ENCODE data around the gene CDK5. TPM values are rescaled to one million over a fixed set of nuclear protein-coding genes. Genes with fewer than 3 reads are reported as not detected.

CDK5 gene
- total RNA-seq, 1 donor from 2014 or later, result 47.9 TPM

DNA sequence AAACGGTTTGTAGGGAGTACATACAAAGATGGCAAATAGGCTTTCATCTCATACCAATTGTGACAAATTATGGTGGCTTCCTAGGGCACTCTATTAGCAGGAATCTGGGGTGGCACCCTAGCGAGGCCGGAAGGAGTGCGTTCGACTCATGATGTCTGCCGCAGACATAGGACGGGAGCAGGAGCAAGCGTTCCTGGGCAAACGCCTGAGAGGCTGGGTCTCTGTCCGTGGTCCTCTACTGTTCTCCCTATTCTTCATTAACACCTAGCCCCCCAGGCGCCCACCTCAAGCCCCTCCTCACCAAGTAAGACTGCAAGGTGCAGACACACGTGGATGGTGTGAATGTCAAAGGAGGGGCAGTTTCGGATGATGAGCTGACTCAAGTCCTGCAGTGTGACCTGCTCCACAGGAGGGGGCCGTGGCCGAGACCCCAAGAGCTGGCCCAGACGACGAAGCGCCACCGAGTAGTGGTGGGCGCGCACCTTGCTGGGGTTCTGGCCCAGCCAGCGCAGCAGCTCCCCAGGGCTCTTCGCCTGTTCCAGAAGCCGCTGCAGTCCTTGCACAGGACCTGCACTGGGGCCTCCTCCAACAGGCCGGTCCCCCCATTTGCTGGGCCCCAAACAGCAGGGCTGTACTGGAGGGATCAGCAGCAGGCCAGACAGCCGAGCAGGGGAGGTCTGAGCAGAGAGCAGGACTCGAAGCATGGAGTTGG lies 21.7 kb upstream of the CDK5 start:
- no peaks in the 10 kb centered on the region for H3K27me3 Mint-ChIP-seq (ENCODE audit: low read depth, unreplicated experiment)
- no peak overlapping the region for H2AFZ ChIP-seq (ENCODE audit: low read depth, low read length)
- H3K9me3 Mint-ChIP-seq (ENCODE audit: unreplicated experiment), result no peaks in the 10 kb centered on the region
- H3K9me3 ChIP-seq (ENCODE audit: insufficient read depth, low read depth, low read length), result no peaks in the 10 kb centered on the region
- H3K79me2 ChIP-seq (ENCODE audit: insufficient read depth, low read length), result peaks cover 44% of the 10 kb centered on the region
- peak overlapping the region; percentile 89 for H3K27ac ChIP-seq (ENCODE audit: low read depth, low read length)
- no peak for TF ChIP-seq EZH2 (IDR thresholded peaks at IDR 0.05; ENCODE audit: insufficient read depth, low read length)
- TF ChIP-seq, protein P1, sequence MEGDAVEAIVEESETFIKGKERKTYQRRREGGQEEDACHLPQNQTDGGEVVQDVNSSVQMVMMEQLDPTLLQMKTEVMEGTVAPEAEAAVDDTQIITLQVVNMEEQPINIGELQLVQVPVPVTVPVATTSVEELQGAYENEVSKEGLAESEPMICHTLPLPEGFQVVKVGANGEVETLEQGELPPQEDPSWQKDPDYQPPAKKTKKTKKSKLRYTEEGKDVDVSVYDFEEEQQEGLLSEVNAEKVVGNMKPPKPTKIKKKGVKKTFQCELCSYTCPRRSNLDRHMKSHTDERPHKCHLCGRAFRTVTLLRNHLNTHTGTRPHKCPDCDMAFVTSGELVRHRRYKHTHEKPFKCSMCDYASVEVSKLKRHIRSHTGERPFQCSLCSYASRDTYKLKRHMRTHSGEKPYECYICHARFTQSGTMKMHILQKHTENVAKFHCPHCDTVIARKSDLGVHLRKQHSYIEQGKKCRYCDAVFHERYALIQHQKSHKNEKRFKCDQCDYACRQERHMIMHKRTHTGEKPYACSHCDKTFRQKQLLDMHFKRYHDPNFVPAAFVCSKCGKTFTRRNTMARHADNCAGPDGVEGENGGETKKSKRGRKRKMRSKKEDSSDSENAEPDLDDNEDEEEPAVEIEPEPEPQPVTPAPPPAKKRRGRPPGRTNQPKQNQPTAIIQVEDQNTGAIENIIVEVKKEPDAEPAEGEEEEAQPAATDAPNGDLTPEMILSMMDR (IDR thresholded peaks at IDR 0.05; ENCODE audit: insufficient read depth, low read depth, low read length), result no peak
- H4K20me1 ChIP-seq (ENCODE audit: insufficient read depth, low read length), result peaks cover 52% of the 10 kb centered on the region
- peaks cover 12% of the 10 kb centered on the region for H3K36me3 ChIP-seq (ENCODE audit: insufficient read depth, low read length)
- peak overlapping the region; percentile 77 for H3K27ac Mint-ChIP-seq (ENCODE audit: unreplicated experiment)
- peaks cover 20% of the 10 kb centered on the region for H3K4me1 Mint-ChIP-seq (ENCODE audit: low read depth, unreplicated experiment)
- peaks cover 9% of the 10 kb centered on the region for H3K36me3 Mint-ChIP-seq (ENCODE audit: low read depth, unreplicated experiment)
- peak overlapping the region; percentile 96 for H3K4me3 Mint-ChIP-seq (ENCODE audit: unreplicated experiment)
- FAIRE-seq, result no peak
- peak overlapping the region; percentile 95 for H3K9ac ChIP-seq (ENCODE audit: low read length)
- peak overlapping the region; percentile 87 for H3K4me2 ChIP-seq (ENCODE audit: low read length)
- no peaks in the 10 kb centered on the region for H3K27me3 ChIP-seq (ENCODE audit: insufficient read depth, low read length)
- H3K4me1 ChIP-seq (ENCODE audit: insufficient read depth, low read length), result peaks cover 34% of the 10 kb centered on the region
- H3K4me3 ChIP-seq (ENCODE audit: insufficient read depth, low read depth, low read length), result peak overlapping the region; percentile 85
- DNase-seq (ENCODE audit: low read depth), result no peak

DNA sequence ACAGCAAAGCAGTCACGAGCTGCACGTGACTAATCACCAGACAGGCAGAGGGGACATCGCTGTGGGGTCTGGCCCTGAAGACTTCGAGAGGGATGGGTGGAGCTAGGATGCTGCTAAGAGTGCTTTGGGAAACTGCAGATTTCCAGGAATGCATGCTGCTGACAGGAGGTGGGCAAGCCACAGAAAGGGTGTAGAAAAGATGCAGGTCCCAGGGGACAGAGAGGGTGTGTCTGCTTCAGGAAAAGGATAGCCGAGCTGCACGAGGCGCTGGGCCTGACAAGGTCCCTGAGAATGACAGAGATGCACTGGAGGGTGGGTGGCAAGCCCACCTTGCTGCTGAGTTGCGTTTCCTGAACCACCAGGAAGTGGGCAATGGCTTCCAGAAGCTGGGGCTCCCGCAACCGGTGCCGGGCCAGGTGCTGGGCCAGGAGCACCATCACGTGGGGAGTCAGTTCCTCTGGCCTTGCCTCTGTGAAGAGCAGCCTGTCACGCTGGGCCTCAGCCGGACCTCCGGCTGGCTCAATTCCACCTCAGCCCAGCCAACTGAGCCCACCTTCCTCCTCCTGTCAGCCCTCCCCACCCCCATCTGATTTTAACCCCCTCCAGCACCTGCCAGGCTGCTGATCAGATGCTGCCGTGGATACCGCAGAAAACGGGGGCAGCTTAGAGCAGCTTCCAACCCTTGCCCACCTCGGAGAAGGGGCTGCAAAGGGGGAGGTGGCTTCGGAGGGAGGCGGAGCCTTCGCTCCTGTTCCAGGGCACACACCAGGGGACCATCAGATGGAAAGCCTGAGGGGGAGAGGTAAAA lies 20.7 kb upstream of the CDK5 start:
- Histone ChIP-seq H3K27ac (ENCODE audit: low read depth, low read length) (no peak overlapping the region), H3K79me2 (ENCODE audit: insufficient read depth, low read length) (peaks cover 44% of the 10 kb centered on the region), H3K36me3 (ENCODE audit: insufficient read depth, low read length) (peaks cover 15% of the 10 kb centered on the region), H3K4me1 (ENCODE audit: insufficient read depth, low read length) (peaks cover 34% of the 10 kb centered on the region), H4K20me1 (ENCODE audit: insufficient read depth, low read length) (peaks cover 56% of the 10 kb centered on the region), H3K27me3 (ENCODE audit: insufficient read depth, low read length) (no peaks in the 10 kb centered on the region), H3K9me3 (ENCODE audit: insufficient read depth, low read depth, low read length) (no peaks in the 10 kb centered on the region), H3K4me3 (ENCODE audit: insufficient read depth, low read depth, low read length) (no peak overlapping the region), H3K9ac (ENCODE audit: low read length) (peak overlapping the region; percentile 95), H2AFZ (ENCODE audit: low read depth, low read length) (no peak overlapping the region), H3K4me2 (ENCODE audit: low read length) (peak overlapping the region; percentile 87)
- peak overlapping the region; percentile 34 for H3K27ac Mint-ChIP-seq (ENCODE audit: unreplicated experiment)
- DNase-seq (ENCODE audit: low read depth), result no peak
- TF ChIP-seq EZH2 (IDR thresholded peaks at IDR 0.05; ENCODE audit: insufficient read depth, low read length), result no peak
- TF ChIP-seq, protein P1 (IDR thresholded peaks at IDR 0.05; ENCODE audit: insufficient read depth, low read depth, low read length), result no peak
- FAIRE-seq, result no peak
- peaks cover 14% of the 10 kb centered on the region for H3K36me3 Mint-ChIP-seq (ENCODE audit: low read depth, unreplicated experiment)
- no peaks in the 10 kb centered on the region for H3K27me3 Mint-ChIP-seq (ENCODE audit: low read depth, unreplicated experiment)
- peaks cover 20% of the 10 kb centered on the region for H3K4me1 Mint-ChIP-seq (ENCODE audit: low read depth, unreplicated experiment)
- peak overlapping the region; percentile 96 for H3K4me3 Mint-ChIP-seq (ENCODE audit: unreplicated experiment)
- no peaks in the 10 kb centered on the region for H3K9me3 Mint-ChIP-seq (ENCODE audit: unreplicated experiment)
